HG02885 (cell line): Measurements from ENCODE around the gene HTT.
"Not testable (repeated sequence)": the region's sequence is repeated elsewhere in the genome, so short reads cannot be mapped to it uniquely, and the experiment has no call there.

Experiments
- ATAC-seq: cut with Tn5 transposase; IDR thresholded peaks from one replicate; pipeline ENCODE4 v1.9.1; 2021; ENCODE audit warnings: mild to moderate bottlenecking; ENCODE audit not compliant: unreplicated experiment, poor library complexity

Gene HTT

GRCh38 chr4:3044870-3045819 is 29.3 kb upstream of the HTT start:
- no peak for ATAC-seq

DNA sequence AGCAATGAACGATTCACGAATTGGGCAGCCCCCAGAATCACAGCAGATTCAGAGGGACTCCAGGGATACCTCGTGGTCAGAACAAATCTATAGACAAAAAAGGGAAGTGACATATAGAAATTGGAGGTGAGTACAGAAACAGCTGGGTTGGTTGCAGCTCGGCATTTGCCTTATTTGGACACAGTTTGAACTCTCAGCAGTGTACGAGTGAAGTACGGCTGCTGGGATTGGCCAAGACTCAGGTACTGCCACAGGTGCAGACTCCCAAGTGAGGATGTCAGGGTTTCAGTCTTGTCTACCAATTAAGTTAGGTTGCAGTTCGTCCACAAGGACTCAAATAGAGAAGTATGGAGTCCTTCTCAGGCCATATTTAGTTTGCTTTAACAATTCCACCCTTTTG is 28.3 kb upstream of the HTT start:
- no peak for ATAC-seq

DNA sequence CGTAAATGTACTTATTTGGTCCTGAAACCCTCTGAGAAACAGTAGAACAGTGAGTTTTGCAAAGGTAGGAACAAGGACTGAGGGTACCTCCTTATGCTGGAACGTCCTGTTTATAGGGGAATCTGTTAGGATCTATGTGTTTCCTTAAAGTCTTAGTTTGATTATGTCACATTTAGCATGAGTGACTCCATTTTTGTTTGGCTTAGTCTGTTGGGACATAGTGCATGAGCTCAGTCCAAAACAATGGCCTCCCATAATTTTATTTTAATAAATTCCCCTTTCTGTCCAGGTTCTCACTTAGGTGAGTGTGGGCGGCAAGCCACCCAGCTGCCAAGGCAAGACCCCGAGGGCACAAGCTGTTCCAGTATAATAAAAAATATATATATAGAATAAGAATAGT is 27.9 kb upstream of the HTT start:
- no peak for ATAC-seq

GRCh38 chr4:3047464-3048286 is 26.8 kb upstream of the HTT start:
- peak; percentile 92 for ATAC-seq

- not testable (repeated sequence) for ATAC-seq
These were observed 23.2 kb upstream of the HTT start for GRCh38 chr4:3051141-3051897.

- no peak for ATAC-seq
These were observed 20.2 kb upstream of the HTT start for GRCh38 chr4:3054169-3054759.

DNA sequence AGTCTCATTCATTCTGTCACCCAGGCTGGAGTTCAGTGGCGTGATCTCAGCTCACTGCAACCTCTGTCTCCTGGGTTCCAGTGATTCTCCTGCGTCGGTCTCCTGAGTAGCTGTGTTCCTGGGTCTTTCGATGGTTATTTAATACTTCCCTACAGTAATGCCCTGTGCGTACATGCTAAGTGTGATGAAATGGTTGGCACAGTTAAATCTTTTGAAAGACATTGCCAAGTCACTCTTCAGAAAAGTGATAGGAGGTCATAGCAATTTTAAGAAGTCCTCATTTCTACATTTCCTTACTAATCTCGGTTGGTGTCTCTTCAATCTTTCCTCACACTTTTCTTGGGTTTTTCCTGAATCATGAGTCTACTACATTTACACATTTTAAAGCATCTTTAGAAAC is 14.5 kb upstream of the HTT start:
- no peak for ATAC-seq

- no peak for ATAC-seq
These were observed 13.5 kb upstream of the HTT start for GRCh38 chr4:3060946-3061345.

DNA sequence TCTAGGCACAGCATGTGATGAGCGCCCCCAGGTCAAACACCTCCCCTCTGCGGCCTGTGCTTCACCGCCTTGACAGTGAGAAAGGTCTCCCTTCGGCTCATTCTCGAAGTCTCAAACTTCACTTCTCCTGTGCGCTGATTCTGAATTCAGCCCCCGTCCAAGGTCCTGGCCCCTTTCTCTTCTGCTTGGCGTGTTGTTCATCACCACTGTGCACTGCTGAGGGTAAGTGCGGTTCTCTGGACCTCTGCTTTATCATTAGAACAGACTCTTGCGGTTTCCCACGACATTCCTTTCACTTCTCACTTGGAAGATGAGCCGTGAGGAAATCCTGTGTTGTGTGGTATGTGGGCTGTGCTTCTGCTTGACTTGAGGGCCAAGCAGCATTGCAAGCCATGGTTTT is 12.0 kb upstream of the HTT start:
- ATAC-seq, result no peak

DNA sequence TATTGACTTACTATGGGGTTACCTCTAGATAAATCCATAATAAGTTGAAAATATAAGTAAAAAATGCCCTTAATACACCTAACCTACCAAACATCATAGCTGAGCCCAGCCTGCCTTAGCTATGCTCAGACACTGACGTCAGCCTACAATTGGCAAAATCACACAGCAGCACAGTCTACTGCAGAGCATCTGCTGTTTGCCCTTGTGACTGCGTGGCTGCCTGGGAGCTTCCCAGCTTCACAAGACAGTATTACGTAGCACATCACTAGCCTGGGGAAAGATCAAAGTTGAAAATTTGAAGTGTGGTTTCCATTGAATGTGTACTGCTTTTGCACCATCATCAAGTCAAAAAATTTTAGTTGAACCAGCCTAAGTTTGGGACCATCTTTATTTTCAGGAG is 8.9 kb upstream of the HTT start:
- ATAC-seq, result no peak

- no peak for ATAC-seq
These were observed 7.6 kb upstream of the HTT start for GRCh38 chr4:3066836-3067400.

- ATAC-seq, result no peak
These were observed 6.9 kb upstream of the HTT start for GRCh38 chr4:3067473-3068001.

- no peak for ATAC-seq
These were observed 4.8 kb upstream of the HTT start for GRCh38 chr4:3069661-3070199.

DNA sequence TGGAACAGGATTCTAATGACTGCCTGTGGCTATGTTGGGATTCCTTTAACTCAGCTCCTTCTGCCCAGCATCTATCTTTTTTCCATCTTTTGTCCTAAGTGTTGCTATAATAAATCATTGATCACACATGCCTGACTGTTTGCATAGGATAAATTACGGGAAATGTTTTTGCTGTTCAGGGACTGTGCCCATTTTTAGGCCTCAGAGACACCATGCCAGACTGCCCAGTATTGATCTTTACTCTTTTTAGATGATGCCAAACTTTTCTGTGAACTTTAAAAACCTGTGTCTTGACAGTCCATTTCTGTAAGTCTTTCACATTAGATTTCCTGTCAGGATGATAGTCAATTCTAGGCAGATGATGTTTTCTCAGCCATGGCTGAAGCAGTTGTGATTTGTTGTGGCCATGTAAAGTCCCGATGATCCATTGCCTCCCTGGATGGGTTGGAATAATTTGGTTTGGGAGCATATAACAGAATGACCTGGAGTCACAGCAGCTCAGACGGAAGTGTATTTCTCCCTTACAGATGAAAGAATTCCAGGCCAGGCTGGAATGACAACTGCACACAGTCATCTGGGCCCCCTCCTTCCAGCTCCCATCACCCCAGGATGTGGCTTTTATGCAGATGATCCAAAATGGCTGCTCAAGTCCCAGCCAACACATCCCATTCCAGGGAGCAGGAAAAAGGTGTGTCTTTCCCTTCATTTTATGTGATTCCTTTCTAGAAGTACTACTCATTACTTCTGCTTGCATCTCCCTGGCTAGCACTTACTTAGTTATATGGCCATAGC is 3.6 kb upstream of the HTT start:
- ATAC-seq, result no peak

DNA sequence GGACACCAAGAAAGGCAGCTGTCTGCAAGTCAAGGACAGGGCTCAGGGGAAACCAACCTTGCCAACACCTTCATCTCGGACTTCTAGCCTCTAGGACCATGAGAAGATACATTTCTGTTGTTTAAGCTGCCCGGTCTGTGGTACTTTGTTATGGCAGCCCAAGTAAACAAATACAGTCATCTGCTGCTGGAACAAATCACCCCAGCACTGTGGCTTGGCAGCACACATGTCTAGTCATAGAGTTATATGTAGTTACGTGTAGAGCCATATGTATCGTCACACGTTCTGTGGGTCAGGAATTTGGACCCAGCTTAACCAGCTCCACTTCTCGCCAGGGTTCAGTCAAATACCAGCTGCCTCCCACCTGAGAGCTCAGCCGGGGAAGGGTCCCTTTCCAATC is 2.7 kb upstream of the HTT start:
- no peak for ATAC-seq

GRCh38 chr4:3073158-3074077 is 1.1 kb upstream of the HTT start:
- peak; percentile 32 for ATAC-seq

DNA sequence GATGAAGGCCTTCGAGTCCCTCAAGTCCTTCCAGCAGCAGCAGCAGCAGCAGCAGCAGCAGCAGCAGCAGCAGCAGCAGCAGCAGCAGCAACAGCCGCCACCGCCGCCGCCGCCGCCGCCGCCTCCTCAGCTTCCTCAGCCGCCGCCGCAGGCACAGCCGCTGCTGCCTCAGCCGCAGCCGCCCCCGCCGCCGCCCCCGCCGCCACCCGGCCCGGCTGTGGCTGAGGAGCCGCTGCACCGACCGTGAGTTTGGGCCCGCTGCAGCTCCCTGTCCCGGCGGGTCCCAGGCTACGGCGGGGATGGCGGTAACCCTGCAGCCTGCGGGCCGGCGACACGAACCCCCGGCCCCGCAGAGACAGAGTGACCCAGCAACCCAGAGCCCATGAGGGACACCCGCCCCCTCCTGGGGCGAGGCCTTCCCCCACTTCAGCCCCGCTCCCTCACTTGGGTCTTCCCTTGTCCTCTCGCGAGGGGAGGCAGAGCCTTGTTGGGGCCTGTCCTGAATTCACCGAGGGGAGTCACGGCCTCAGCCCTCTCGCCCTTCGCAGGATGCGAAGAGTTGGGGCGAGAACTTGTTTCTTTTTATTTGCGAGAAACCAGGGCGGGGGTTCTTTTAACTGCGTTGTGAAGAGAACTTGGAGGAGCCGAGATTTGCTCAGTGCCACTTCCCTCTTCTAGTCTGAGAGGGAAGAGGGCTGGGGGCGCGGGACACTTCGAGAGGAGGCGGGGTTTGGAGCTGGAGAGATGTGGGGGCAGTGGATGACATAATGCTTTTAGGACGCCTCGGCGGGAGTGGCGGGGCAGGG is 568 bp downstream of the HTT start:
- peak; percentile 6 for ATAC-seq
